ENCODE results near the gene CCDC180.
A peak's percentile ranks its signal among the peaks of the same experiment; 100 is the strongest.
"Not testable (repeated sequence)": the region's sequence is repeated elsewhere in the genome, so short reads cannot be mapped to it uniquely, and the experiment has no call there.

CCDC180 gene

DNA sequence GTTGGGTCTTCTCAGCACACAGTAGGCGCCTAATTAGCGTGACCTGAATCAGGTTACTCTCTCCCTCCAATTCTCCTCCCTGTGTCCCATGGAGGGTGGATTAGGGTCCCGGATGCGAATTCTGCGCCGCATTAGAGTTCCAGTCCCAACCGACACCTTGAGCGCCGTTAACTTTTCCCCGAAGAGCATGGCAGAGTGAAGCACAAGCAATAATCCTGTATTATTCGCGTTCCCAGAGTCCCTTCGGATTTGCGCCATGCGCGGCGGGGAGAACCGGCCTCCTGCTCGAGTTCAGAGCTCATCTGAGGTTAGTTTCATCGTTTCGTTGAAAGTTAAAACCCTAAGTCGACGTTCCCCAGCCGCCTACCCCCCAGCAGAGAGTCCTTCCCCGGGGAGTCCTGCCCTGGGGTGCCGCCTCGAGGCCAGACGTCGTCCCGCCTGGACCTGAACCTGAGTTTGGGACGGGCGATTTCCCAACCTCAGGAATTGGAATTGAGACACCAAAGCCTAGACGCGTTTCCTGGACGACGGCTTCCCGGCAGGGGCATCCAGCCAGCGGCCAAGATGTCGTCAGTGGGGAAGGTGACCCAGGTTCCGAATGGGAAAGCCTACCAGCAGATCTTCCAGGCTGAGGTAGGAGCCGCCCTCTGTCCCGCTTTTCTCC, at the start of gene CCDC180:
Gene CCDC180 (plus strand): TSS at position 160 of the 664 bp plus-strand sequence. CDS start 405 bp downstream, at position 565.
- DNase-seq (ENCODE audit: low spot score) = no peak

DNA sequence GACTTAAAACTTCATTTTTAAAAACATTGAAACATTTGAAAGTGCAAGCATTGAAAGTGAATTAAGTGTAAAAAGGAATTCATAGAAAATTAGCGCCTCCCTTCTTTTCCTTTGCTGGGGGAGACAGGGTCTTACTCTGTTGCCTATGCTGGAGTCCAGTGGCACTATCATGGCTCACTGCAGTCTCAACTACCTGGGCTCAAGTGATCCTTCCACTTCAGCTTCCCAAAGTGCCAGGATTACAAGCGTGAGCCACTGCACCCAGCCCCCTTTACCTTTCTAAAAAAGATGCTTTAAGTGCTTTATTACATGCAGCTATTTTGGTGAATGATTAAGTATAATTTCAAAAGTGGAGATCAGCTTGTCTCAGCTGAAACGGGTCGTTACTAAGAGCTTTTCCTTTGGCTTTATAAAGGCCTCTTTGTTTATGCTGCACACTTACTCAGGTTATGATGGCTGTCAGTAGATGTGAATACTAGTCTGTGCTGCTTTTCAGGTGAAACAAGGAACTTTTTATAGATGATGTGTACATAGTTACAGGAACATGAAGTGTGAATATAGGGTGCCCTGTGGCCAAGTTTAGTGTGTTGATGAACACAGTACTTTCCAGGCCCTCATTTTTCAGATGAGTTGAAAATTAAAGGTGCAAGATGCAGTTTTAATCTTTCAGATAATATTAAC, 47.5 kb upstream of the CCDC180 start:
- not testable (repeated sequence) for DNase-seq (ENCODE audit: low spot score)

DNA sequence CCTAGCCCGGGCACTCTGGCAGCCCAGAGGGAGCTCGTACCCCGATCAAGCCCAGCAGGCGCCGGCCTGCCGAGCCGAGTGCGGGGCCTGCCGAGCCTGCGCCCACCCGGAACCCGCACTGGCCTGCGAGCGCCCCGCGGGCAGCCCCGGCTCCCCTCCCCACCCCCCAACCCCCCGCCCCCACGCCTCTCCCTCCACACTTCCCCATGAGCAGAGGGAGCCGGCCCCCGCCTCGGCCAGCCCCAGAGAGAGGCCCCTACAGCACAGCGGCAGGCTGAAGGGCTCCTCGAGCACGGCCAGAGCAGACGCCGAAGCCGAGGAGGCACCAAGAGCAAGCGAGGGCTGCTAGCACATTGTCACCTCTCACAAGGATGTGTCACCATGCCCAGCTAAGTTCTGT, 36.2 kb upstream of the CCDC180 start:
- no peak for DNase-seq (ENCODE audit: low spot score)

DNA sequence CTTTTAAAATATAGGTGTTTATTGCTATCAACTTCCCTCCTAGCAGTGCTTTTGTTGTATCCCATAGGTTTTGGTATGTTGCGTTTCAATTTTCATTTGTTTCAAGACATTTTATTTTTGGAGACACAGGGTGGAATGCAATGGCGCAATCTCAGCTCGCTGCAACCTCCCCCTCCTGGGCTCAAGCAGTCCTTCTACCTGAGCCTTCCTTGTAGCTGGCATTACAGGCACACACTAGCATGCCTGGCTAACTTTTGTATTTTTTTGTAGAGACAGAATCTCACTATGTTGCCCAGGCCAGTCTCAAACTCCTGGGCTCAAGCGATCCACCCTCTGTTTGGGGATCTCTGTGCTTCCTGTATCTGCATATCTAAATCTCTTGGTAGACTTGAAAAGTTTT, 35.4 kb upstream of the CCDC180 start:
- DNase-seq (ENCODE audit: low spot score) = no peak

DNA sequence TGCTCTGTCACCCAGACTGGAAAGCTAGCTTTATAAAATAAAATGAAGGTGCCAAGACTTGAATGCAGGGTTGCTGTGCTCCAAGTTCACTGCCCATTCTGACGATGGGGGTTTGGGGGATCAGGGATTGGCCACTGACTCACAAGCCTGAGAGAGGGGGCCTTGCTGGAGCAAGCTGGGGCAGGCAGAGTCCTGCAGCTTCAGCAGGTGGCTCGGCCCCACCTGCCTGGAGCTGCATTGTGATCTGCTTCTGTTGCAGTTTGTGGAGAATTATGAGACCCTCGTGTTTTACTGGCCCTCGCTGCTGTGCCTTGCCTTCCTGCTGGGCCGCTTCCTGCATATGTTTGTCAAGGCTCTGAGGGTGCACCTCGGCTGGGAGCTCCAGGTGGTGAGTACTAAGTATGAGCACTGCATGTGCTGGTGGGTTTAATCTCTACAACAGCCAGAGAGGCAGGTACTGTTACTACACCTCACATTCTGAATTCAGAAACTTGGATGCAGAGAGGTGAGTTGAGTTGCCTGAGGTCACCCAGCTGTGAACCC, 31.1 kb upstream of the CCDC180 start:
- DNase-seq (ENCODE audit: low spot score) = no peak

DNA sequence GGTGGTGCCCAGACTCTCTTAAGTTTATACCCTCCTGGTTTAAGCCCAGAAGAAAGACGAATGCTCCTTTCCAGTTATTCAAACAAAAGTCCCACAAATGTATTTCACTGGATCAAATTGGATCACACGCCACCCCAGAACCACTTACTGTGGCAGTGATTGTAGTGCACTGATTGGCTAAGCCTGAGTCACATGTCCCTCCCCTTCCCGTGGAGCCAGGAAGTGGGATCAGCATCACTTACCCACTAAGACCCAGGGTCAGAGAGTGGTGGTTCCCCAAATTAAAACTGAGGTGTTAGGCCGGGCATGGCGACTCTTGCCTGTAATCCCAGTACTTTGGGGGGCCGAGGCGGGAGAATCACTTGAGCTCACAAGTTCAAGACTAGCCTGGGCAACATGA, 29.5 kb upstream of the CCDC180 start:
- no peak for DNase-seq (ENCODE audit: low spot score)

DNA sequence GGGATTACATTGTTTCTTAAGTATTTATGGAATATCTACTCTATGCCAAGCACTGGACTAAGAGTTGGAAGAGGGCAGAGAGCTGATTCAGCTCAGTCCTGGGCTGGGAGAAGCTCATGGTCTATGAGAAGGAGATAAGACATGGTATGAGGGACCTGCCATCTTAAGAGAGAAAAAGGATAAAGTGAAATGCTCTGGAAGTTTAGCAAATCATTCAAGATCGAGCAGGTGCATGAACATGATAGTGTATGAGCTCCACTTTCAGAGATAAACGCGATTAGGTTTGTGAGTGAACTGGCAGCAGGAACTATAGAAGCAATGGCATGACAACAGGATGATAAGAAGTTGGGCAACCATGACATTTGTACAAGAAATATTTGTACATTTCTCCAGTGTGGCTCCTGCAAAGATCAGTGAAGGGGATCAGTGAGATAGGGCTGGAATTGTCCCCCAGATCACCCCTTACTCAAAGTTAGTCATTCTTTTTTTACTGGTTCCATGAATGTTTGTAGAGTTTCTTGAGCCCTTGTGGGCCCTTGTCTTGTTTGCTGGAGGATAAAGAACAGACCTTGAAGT, 26.6 kb upstream of the CCDC180 start:
- DNase-seq (ENCODE audit: low spot score) = no peak

DNA sequence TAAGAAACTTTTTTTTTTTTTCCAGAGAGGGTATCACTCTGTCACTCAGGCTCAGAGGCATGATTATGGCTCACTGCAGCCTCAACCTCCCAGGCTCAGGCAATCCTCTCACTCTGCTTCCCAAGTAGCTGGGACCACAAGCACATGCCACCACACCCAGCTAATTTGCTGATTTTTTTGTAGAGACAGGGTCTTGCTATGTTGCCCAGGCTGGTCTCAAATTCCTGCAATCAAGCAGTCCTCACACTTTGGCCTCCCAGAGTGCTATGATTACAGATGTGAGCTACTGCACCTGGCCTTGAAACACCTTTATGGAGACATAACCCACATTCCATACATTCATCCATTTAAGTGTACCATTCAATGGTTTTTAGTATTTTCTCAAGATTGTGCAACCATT, 23.7 kb upstream of the CCDC180 start:
- no peak for DNase-seq (ENCODE audit: low spot score)

DNA sequence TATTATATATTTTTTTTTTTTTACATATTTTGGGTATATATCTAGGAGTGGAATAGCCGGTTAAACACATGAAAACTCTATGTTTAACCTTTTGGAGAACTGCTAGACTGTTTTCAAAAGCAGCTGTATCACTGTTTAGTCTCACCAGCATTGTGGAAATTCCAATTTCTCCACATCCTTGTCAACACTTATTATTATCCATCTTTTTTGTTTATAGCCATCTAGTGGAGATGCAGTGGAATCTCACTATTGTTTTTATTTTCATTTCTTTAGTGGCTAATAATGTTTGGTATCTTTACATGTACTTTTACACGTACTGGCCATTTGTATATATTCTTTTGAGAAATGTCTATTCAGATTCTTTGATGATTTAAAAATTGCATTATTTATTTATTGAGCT, 22.7 kb upstream of the CCDC180 start:
- no peak for DNase-seq (ENCODE audit: low spot score)

DNA sequence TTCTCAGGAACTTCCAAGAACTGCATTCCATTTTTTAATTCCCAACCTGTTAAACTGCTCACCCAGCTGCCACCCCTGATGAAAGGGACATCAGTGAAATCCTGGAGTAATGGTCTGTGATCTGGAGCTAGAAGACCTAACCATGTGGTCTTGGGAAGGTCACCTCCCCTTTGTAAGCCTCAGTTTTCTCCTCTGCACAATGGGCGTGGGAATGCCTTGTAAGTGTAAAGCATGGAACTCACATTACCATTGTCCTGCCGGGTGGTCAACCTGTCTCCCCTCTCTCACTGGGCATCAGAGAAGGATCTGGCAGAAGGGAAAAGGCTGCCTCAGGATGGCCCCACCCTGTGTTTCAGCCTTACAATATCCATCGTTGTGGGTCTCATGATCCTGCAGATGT, 15.3 kb upstream of the CCDC180 start:
- DNase-seq (ENCODE audit: low spot score) = no peak

DNA sequence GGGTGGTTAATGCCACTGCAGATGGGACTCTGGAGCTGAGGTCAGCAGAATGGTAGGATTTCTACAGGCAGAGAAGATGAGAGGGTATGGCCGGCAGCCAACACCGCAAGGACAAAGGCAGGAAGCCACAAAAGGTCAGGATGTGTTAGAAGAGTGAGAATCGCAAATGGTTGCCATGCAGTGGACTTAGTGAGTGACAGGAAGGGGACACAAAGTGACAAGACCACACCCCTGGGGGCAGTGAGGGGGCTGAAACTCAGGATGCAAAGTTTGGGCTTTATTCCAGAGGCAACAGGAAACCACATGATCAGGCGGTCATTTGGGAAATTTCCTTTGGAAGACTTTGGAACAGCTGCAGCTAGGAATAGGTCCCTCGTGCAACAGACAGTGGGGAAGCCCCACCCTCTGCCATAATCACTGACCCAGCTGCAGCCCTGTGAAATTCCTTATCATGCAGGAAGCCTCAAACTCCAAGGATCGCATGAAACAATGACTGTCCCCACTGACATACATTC, 14.2 kb upstream of the CCDC180 start:
- peak; percentile 22 for DNase-seq (ENCODE audit: low spot score)

DNA sequence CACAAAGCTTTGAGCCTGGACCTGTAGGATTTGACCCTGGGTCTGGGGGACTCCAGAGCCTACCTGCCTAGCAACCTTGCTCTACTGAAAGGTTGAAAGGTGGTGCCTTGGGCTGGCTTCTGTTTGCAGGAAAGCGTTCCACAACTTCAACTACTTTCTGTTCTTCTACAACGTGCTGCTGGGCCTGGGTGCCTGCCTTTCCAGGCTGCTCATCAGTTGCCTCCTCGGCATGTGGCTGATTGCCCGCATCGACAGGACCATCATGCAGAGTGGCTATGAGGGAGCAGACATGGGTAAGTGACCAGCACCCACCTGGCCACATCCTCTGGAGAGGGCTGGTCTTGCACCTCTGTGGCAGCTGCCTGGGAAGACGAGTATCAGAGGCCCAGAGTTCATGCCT, 13.6 kb upstream of the CCDC180 start:
- DNase-seq (ENCODE audit: low spot score) = no peak

DNA sequence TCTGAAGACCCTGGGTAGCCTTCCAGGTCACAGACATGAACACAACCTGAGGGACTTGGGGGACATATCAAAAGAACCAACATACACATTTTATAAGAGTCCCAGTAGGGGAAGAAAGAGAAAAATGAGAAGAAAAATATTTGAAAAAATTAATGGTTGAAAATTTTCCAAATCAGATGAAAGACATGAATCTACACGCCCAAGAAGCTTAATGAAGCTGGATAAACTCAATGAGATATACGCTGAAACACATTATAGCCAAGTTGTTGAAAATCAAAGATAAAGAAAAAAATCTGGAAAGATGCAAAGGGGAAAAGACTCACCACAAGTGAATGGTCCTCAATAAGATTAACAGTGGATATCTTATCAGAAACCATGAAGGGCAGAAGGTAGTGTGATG, 9.6 kb upstream of the CCDC180 start:
- no peak for DNase-seq (ENCODE audit: low spot score)

DNA sequence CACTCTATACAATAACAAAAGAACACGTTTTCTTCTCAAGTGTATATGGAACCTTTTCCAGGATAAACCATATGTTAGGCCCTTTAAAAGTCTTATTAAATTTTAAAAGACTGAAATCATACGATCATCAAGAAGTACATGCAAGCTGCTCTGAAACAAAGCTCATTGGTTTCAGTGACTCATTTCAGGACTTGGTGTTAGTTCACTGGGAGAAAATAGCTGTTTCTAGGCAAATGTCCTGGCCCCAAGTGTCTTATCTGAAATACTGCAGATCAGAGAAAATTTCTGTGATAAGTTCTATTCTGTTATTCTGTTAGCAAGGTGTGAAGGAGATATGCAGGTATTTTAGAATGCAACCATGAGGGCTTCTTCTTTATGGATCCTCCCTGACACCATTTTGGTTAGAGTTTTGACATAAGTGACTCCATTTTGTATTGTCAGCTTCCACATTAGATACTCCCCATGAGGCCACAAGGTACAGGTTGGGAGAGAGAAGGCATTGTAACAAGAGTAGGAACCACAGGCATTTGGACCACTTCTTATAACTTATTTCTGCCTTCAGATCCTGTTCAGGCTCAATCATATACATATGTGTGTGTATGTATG, 7.5 kb upstream of the CCDC180 start:
- no peak for DNase-seq (ENCODE audit: low spot score)

DNA sequence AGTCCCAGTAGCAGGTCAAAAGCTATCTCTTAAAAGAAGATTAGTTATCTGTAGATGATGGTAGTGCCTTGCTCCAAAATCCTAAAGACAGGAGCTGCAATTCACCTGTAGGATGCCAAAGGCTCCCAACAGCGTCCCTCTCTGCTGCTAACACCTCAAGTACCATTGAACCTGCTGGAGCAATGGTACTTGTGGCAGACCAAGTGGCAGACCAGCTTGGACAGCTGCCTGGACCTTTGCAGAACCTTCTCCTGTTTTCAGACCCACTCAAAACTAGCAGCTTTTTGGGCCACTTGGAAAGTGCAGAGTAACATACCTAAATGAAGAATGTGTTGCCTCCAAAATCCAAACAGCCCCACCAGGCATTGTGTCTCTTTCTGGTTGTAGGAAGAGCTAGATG, 6.9 kb upstream of the CCDC180 start:
- no peak for DNase-seq (ENCODE audit: low spot score)

DNA sequence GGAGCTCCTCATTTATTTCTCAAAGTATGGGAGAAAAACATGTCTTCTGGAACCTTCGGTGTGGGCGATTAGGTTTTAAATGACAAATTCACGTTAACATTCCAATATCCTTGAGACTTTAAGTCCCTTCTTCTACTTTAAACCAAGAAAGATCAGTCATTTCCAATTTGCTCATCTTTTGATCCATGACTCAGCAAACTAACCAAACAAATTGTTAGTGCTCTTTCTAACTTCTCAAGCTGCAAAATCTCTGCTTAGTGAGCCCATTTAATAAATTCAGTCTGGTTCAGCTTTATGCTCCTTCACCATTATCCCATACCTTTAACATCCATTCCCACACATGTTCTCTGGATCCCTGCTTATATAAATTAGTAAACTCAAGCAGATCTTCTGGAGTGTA, 5.5 kb upstream of the CCDC180 start:
- no peak for DNase-seq (ENCODE audit: low spot score)

DNA sequence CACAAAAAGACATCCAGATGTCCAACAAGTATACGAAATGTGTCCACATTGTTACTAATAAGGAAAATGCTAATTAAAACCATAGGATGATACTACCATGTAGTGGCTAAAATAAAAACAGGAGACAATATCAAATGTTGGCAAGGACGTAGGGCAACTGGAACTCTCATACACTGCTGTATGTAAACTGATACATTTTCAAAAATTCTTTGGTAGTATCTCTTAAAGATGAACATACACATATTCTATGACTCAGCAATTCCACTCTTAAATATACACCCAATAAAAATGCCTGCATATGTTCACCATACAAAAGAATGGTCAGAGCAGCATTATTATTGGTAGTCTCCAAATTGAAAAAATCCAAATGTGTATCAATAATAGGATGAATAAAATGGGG, 2.9 kb upstream of the CCDC180 start:
- DNase-seq (ENCODE audit: low spot score) = no peak

DNA sequence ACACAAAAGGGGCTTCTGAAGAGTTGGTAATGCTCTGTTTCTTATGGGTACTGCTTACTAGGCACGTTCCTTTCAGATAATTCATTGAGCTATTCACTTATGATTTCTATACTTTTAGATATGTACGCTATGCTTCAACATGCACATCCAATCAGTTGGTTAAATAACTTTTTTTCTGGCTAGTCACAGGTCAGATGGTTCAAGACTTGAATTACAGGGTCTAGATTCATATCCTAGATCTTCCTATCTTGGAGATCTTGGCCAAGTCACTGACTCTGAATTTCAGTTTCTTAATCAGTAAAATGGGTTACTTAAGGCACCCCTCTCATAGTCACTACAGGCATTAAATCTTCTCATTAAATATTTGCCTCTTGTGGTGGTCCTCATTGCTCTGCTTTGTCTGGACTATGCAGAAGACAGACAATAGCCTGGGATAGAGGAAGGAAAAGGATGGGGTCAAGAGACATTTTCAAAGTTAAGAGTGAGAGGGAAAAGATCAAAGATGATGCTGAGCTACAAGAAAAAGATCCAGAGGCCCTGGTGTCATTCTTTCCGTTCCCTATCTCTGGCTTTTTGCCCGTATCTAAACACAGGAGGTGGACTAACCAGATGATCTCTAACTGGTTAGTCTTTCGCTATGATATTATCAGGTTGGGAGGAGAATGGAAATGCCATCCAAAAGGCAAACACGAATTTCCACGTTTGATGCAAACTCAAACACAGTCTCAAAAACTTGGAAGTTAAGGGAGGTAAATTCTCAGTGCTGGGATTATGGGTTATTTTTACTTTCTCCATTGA, 1.8 kb upstream of the CCDC180 start:
- DNase-seq (ENCODE audit: low spot score) = no peak

DNA sequence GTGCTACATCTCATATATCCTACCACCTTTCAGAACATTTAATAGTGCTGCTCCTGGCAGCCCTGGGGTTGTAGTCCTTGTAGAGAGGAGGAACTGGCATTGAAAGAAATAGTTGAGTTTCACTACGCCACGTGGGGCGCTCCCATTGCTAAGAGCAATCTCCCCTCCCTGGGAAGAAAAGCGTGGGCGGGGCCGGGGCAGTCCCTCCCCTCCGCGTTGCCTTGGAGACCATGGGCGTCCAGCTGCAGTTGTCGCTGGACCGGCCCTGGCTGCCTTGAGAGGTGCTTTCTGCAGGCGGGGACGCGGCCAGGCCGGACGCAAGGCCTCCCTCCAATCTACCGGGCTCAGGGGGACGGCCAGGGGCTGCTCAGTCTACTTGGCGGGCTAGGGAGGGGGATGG, 368 bp upstream of the CCDC180 start:
- no peak for DNase-seq (ENCODE audit: low spot score)

DNA sequence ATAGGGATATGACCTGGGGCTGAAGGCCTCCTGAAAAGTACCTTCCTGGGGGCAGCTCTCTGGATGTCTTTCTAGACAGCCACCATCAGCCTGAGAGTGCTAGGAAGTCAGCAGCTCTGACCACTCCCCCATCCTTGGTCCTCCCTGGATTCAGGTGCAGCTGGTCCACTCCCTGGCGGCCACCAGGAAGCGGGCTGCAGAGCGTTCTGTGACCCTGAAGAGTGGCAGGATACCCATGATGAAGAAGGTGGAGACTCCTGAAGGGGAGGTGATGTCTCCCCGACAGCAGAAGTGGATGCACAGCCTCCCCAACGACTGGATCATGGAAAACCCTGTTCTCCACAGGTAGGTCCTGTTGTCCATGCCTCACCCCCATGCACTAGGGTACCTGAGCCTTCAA, 1.8 kb downstream of the CCDC180 start:
- no peak for DNase-seq (ENCODE audit: low spot score)

DNA sequence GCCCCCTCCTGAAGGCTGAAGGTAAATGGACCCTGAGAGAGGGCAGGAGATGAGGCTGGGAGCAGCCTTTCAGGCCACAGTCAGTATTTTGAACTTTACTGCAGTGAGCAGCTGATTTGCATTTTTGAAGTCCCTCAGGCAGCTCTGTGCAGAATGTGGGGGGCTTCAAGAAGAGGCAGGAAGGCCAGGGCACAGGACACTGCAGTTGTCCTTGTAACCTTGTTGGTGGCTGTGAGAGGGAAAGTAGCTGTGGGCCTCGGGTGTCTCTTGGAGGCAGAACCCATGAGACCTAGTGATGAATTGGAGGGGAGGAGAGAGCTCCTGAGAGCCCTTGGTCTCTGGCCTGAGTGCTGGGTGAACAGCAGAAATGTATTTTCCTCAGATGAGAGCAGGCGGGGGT, 2.6 kb downstream of the CCDC180 start:
- no peak for DNase-seq (ENCODE audit: low spot score)

DNA sequence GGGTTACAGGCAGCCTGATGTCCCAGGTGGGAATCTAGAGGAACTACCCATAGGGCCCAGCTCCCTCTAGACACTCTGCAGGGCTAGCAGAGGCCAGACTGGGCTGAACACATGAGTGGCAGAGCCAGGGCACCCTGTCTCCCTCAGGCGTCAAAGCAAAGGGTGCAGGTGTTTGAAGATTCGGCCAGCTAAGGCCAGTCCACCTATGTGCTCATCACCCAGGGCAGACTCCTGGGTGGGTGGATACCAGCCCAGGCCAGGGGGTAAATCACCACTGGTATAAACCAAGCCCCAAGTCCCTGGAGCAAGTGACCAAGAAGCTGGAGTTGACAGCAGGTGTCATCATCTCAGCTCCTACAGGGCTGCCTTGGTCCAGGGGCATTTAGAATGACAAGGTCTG, 3.4 kb downstream of the CCDC180 start:
- no peak for DNase-seq (ENCODE audit: low spot score)

All from HuH-7 (cell line).